Activated CD8-positive, alpha-beta T cell treated with anti-CD3 and anti-CD28 coated beads, Interleukin-2, amount 10 ng/mL, durations not matched to agents 7 days and 5 days (primary cell): ENCODE measurements around the gene SUGCT. TPM values are rescaled to one million over a fixed set of nuclear protein-coding genes. Genes with fewer than 3 reads are reported as not detected.
"Not testable (repeated sequence)": the region's sequence is repeated elsewhere in the genome, so short reads cannot be mapped to it uniquely, and the experiment has no call there.

Experiments used
- ATAC-seq: fragments of 150-1000 bp; cut with Tn5 transposase; one replicate; pipeline ENCODE4 v1.10.0; 2021; ENCODE audit warnings: moderate library complexity
- CTCF ChIA-PET: fragments of 350-600 bp; sonication (Branson Sonifier 250); formaldehyde crosslinking; loops from one replicate; lab custom pipeline; 2021; ENCODE audit warnings: antibody characterized with exemption; lab: Charles Lee
- POLR2A ChIA-PET: fragments of 350-600 bp; sonication (Branson Sonifier 250); formaldehyde crosslinking; loops from one replicate; lab custom pipeline; 2021; ENCODE audit warnings: antibody characterized with exemption; lab: Charles Lee
- DNase-seq: peaks from one replicate; pipeline ENCODE4 v3.0.0-alpha.2; 2020
- H3K27ac Mint-ChIP-seq: one replicate; pipeline ENCODE4 v1.8.0; 2021; ENCODE audit warnings: mild to moderate bottlenecking, mixed read lengths
- H3K27me3 Mint-ChIP-seq: one replicate; pipeline ENCODE4 v1.8.0; 2021; ENCODE audit warnings: low read depth, mixed read lengths
- H3K36me3 Mint-ChIP-seq: one replicate; pipeline ENCODE4 v1.8.0; 2021; ENCODE audit warnings: low read depth, mixed read lengths
- H3K4me1 Mint-ChIP-seq: one replicate; pipeline ENCODE4 v1.8.0; 2021; ENCODE audit warnings: low read depth, mixed read lengths
- H3K4me3 Mint-ChIP-seq: one replicate; pipeline ENCODE4 v1.8.0; 2021; ENCODE audit warnings: mild to moderate bottlenecking, mixed read lengths
- H3K9me3 Mint-ChIP-seq: one replicate; pipeline ENCODE4 v1.8.0; 2022; ENCODE audit warnings: mixed read lengths; ENCODE audit not compliant: insufficient read depth
- total RNA-seq, 2 experiments: library from RNA; stranded (reverse); gene quantifications; one replicate each; pipeline ENCODE4 v1.2.3, GENCODE V29; 2021

SUGCT gene
- total RNA-seq, 2 experiments from 2014 or later: 0.44 TPM; not detected in 1

- no peaks in the 10 kb centered on the region for H3K9me3 Mint-ChIP-seq
- peak; percentile 47 for ATAC-seq
- peaks cover 6% of the 10 kb centered on the region for H3K4me1 Mint-ChIP-seq
- ChIA-PET POLR2A (interaction anchor here (0.7 kb wide), 1 partner anchor 286 kb away, joined by 5 read pairs; no protein-coding TSS in a partner anchor), CTCF (interaction anchor here (2.5 to 3.4 kb wide), 2 partner anchors 241 to 371 kb away, joined by 6 to 32 read pairs; no protein-coding TSS in a partner anchor)
- H3K4me3 Mint-ChIP-seq: no peak overlapping the region
- no peaks in the 10 kb centered on the region for H3K36me3 Mint-ChIP-seq
- no peaks in the 10 kb centered on the region for H3K27me3 Mint-ChIP-seq
- peak; percentile 24 for DNase-seq
- H3K27ac Mint-ChIP-seq: peak overlapping the region; percentile 76
Measured at GRCh38 chr7:40234046-40234445, 99.2 kb downstream of the SUGCT start.

- DNase-seq: no peak
- H3K4me3 Mint-ChIP-seq: no peak overlapping the region
- H3K4me1 Mint-ChIP-seq: peaks cover 6% of the 10 kb centered on the region
- H3K9me3 Mint-ChIP-seq: no peaks in the 10 kb centered on the region
- ATAC-seq: no peak
- H3K36me3 Mint-ChIP-seq: no peaks in the 10 kb centered on the region
- ChIA-PET CTCF (interaction anchor here (2.5 kb wide), 1 partner anchor 240 kb away, joined by 6 read pairs; no protein-coding TSS in a partner anchor), POLR2A (interaction anchor here (0.7 kb wide), 1 partner anchor 286 kb away, joined by 5 read pairs; no protein-coding TSS in a partner anchor)
- no peak overlapping the region for H3K27ac Mint-ChIP-seq
- no peaks in the 10 kb centered on the region for H3K27me3 Mint-ChIP-seq
Measured at GRCh38 chr7:40234666-40235065, 99.9 kb downstream of the SUGCT start.

- ATAC-seq (no peak), DNase-seq (no peak)
- Mint-ChIP-seq H3K27ac (no peak overlapping the region), H3K4me1 (peaks cover 6% of the 10 kb centered on the region), H3K4me3 (no peak overlapping the region), H3K27me3 (no peaks in the 10 kb centered on the region), H3K36me3 (no peaks in the 10 kb centered on the region), H3K9me3 (no peaks in the 10 kb centered on the region)
- ChIA-PET POLR2A (no interaction called here), CTCF (interaction anchor here (1.2 kb wide), 1 partner anchor 88 kb away, joined by 3 read pairs; no protein-coding TSS in a partner anchor)
Measured at GRCh38 chr7:40237731-40238130, 102.9 kb downstream of the SUGCT start.

- Mint-ChIP-seq H3K27ac (no peak overlapping the region), H3K4me3 (no peak overlapping the region), H3K27me3 (no peaks in the 10 kb centered on the region), H3K4me1 (no peaks in the 10 kb centered on the region), H3K36me3 (no peaks in the 10 kb centered on the region), H3K9me3 (no peaks in the 10 kb centered on the region)
- POLR2A ChIA-PET: no interaction called here
- CTCF ChIA-PET: no interaction called here
- DNase-seq (no peak), ATAC-seq (no peak)
Measured at GRCh38 chr7:40239755-40240303, 105.0 kb downstream of the SUGCT start.

DNA sequence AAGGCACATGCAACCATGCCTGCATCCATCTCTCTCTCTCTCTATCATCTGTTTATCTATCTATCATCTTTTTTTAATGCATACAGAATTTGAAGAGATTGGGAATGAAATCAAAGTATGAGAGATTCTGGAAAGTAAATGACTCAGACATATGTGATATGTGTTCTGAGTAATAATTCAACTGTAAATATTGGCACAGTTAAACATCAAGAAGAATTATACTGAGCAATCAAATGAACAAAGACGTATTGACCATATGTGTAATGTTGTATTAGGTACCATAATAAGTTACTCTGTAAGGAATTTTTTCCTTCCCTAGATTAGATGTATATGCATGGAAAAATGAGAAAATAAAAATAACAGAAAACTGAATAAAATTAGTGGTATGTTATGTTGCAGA lies 108.3 kb downstream of the SUGCT start:
- DNase-seq: no peak
- ChIA-PET POLR2A (no interaction called here), CTCF (no interaction called here)
- Mint-ChIP-seq H3K27me3 (no peaks in the 10 kb centered on the region), H3K4me1 (no peaks in the 10 kb centered on the region), H3K27ac (no peak overlapping the region), H3K9me3 (no peaks in the 10 kb centered on the region), H3K4me3 (no peak overlapping the region), H3K36me3 (no peaks in the 10 kb centered on the region)
- ATAC-seq: no peak

GRCh38 chr7:40244226-40244625 lies 109.4 kb downstream of the SUGCT start:
- ATAC-seq: no peak
- no peak for DNase-seq
- POLR2A ChIA-PET: no interaction called here
- H3K4me1 Mint-ChIP-seq: no peaks in the 10 kb centered on the region
- H3K4me3 Mint-ChIP-seq: no peak overlapping the region
- no peaks in the 10 kb centered on the region for H3K27me3 Mint-ChIP-seq
- CTCF ChIA-PET: no interaction called here
- H3K27ac Mint-ChIP-seq: no peak overlapping the region
- H3K9me3 Mint-ChIP-seq: no peaks in the 10 kb centered on the region
- no peaks in the 10 kb centered on the region for H3K36me3 Mint-ChIP-seq

DNA sequence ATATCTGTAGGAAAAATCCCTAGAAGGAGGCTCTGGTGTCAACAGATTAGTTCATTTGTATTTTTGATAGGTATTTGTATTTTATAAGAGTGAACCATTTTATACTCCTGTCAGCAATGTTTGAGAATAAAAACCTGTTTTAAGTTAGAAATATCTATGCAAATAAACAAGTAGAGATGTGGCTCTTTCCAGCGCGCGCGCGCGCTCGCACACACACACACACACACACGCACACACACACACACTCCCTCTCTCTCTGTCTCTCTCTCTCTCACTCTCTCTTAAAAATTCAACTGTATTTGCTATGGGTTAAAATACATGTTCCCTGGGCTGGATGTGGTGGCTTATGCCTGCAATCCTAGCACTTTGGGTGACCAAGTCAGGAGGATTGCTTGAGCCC lies 113.9 kb downstream of the SUGCT start:
- Mint-ChIP-seq H3K9me3 (no peaks in the 10 kb centered on the region), H3K27me3 (no peaks in the 10 kb centered on the region), H3K4me3 (no peak overlapping the region), H3K27ac (no peak overlapping the region), H3K36me3 (no peaks in the 10 kb centered on the region), H3K4me1 (no peaks in the 10 kb centered on the region)
- POLR2A ChIA-PET: no interaction called here
- ATAC-seq (no peak), DNase-seq (no peak)
- CTCF ChIA-PET: no interaction called here

- H3K27ac Mint-ChIP-seq, H3K9me3 Mint-ChIP-seq, POLR2A ChIA-PET, H3K4me1 Mint-ChIP-seq, H3K27me3 Mint-ChIP-seq, H3K36me3 Mint-ChIP-seq, H3K4me3 Mint-ChIP-seq, DNase-seq, ATAC-seq: not testable (repeated sequence)
- CTCF ChIA-PET: interaction anchor here (1.4 kb wide), 1 partner anchor 21 kb away, joined by 5 read pairs; no protein-coding TSS in a partner anchor
Measured at GRCh38 chr7:40253444-40253843, 118.6 kb downstream of the SUGCT start.

- DNase-seq (no peak), ATAC-seq (no peak)
- Mint-ChIP-seq H3K36me3 (no peaks in the 10 kb centered on the region), H3K27ac (no peak overlapping the region), H3K9me3 (no peaks in the 10 kb centered on the region), H3K4me3 (no peak overlapping the region), H3K4me1 (peaks cover 15% of the 10 kb centered on the region), H3K27me3 (no peaks in the 10 kb centered on the region)
- CTCF ChIA-PET: no interaction called here
- POLR2A ChIA-PET: no interaction called here
Measured at GRCh38 chr7:40263752-40264390, 129.1 kb downstream of the SUGCT start.

DNA sequence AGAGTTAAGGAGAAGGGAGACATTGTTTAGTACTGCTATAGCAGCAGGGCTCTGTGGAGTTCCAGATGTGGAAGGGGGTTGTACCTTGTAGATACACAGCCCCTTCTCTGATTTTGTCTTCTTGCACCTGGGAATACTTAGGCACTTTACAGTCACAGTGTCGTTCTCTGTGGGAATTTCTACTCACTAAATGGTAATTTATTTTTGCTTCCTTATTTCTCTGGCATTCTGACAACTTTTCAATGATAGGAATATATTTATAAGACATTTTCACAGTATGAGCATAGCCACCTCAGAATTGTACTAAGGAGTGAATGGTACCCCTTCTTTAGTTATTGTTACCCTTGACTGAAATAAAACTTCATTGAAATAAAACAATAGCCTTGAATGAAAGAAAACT lies 132.8 kb downstream of the SUGCT start:
- CTCF ChIA-PET: no interaction called here
- DNase-seq: no peak
- H3K4me1 Mint-ChIP-seq: peaks cover 15% of the 10 kb centered on the region
- ATAC-seq: no peak
- H3K27me3 Mint-ChIP-seq: no peaks in the 10 kb centered on the region
- H3K4me3 Mint-ChIP-seq: no peak overlapping the region
- H3K9me3 Mint-ChIP-seq: no peaks in the 10 kb centered on the region
- POLR2A ChIA-PET: no interaction called here
- no peak overlapping the region for H3K27ac Mint-ChIP-seq
- H3K36me3 Mint-ChIP-seq: no peaks in the 10 kb centered on the region

GRCh38 chr7:40268810-40269209 lies 134.0 kb downstream of the SUGCT start:
- H3K36me3 Mint-ChIP-seq, CTCF ChIA-PET, H3K4me3 Mint-ChIP-seq, H3K9me3 Mint-ChIP-seq, POLR2A ChIA-PET, H3K27me3 Mint-ChIP-seq, ATAC-seq, DNase-seq, H3K27ac Mint-ChIP-seq: not testable (repeated sequence)
- peaks cover 11% of the 10 kb centered on the region for H3K4me1 Mint-ChIP-seq

DNA sequence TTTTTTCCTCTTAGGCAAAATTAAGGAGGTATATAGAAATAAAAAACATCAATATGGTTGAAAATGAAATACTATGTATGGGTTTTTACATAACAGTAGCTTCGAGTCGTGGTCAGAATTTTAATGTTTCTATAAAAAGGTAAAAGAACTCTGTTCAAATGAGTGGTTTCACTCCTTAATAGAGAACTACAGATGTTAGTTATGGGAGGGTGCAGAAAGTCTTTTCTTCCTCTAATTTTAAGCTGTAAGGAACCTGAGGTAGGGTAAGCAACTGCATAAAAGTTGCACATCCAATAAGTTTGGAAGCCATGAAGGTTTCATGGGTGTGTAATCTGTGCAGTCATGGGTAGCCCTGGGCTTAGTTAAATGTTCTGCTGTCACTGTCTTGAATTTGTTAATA lies 141.3 kb downstream of the SUGCT start:
- H3K27ac Mint-ChIP-seq: no peak overlapping the region
- H3K36me3 Mint-ChIP-seq: no peaks in the 10 kb centered on the region
- no peaks in the 10 kb centered on the region for H3K9me3 Mint-ChIP-seq
- ATAC-seq (no peak), DNase-seq (no peak)
- peaks cover 3% of the 10 kb centered on the region for H3K4me1 Mint-ChIP-seq
- ChIA-PET POLR2A (no interaction called here), CTCF (no interaction called here)
- no peaks in the 10 kb centered on the region for H3K27me3 Mint-ChIP-seq
- H3K4me3 Mint-ChIP-seq: no peak overlapping the region
